Mesendoderm (in vitro differentiated cells): Measurements from ENCODE around the gene CRNKL1.
A peak's percentile ranks its signal among the peaks of the same experiment; 100 is the strongest.

Experiments
- DNase-seq: peaks from one replicate; pipeline ENCODE4 v3.0.0; 2013
- H2AK5ac ChIP-seq: 2 replicates; pipeline ENCODE4 v1.6.1; 2013; ENCODE audit warnings: low read length, inconsistent platforms
- H2BK120ac ChIP-seq: 2 replicates; pipeline ENCODE4 v1.6.1; 2013; ENCODE audit warnings: low read depth, mild to moderate bottlenecking, low read length, moderate library complexity, mixed read lengths
- H2BK15ac ChIP-seq: replicated peaks from 2 replicates; pipeline ENCODE4 v1.6.1; 2013; ENCODE audit warnings: low read depth, mild to moderate bottlenecking, moderate library complexity
- H2BK5ac ChIP-seq: 2 replicates; pipeline ENCODE4 v1.6.1; 2013; ENCODE audit warnings: low read length, inconsistent platforms
- H3K18ac ChIP-seq: 2 replicates; pipeline ENCODE4 v1.6.1; 2013; ENCODE audit warnings: mild to moderate bottlenecking, low read length, mixed read lengths
- H3K23ac ChIP-seq: one replicate; pipeline ENCODE4 v1.6.1; 2013; ENCODE audit warnings: low read length
- H3K27ac ChIP-seq: 2 replicates; pipeline ENCODE4 v1.5.1; 2013; ENCODE audit warnings: low read depth, mild to moderate bottlenecking, inconsistent platforms, low read length, moderate library complexity
- H3K27me3 ChIP-seq: 2 replicates; pipeline ENCODE4 v1.6.1; 2013; ENCODE audit warnings: low read length, control low read depth, mild to moderate bottlenecking, inconsistent platforms; ENCODE audit not compliant: insufficient read depth, poor library complexity
- H3K36me3 ChIP-seq: 2 replicates; pipeline ENCODE4 v1.6.1; 2013; ENCODE audit warnings: low read length, inconsistent platforms; ENCODE audit not compliant: control insufficient read depth, insufficient read depth
- H3K4ac ChIP-seq: one replicate; pipeline ENCODE4 v1.6.1; 2013; ENCODE audit warnings: low read depth, mild to moderate bottlenecking, low read length, moderate library complexity
- H3K4me1 ChIP-seq: 2 replicates; pipeline ENCODE4 v1.6.1; 2013; ENCODE audit warnings: low read depth, low read length, inconsistent platforms; ENCODE audit not compliant: control insufficient read depth
- H3K4me2 ChIP-seq: 2 replicates; pipeline ENCODE4 v1.6.1; 2013; ENCODE audit warnings: low read length
- H3K4me3 ChIP-seq: 2 replicates; pipeline ENCODE4 v1.5.1; 2013; ENCODE audit warnings: mild to moderate bottlenecking, low read length
- H3K56ac ChIP-seq: one replicate; pipeline ENCODE4 v1.6.1; 2013; ENCODE audit warnings: low read length
- H3K79me1 ChIP-seq: 2 replicates; pipeline ENCODE4 v1.6.1; 2013; ENCODE audit warnings: low read length, inconsistent platforms
- H3K79me2 ChIP-seq: 2 replicates; pipeline ENCODE4 v1.6.1; 2013; ENCODE audit warnings: mild to moderate bottlenecking, low read length; ENCODE audit not compliant: control insufficient read depth, insufficient read depth
- H3K9ac ChIP-seq: 2 replicates; pipeline ENCODE4 v1.6.1; 2013; ENCODE audit warnings: low read length, inconsistent platforms
- H4K5ac ChIP-seq: one replicate; pipeline ENCODE4 v1.6.1; 2013; ENCODE audit warnings: low read length
- H4K8ac ChIP-seq: one replicate; pipeline ENCODE4 v1.6.1; 2013; ENCODE audit warnings: low read depth, mild to moderate bottlenecking, control low read depth, low read length, moderate library complexity
- WGBS: extraction: QIAGEN DNeasy Blood & Tissue Kit; methylation state at CpG from one replicate; pipeline ENCODE4 v1.1.7; 2013; ENCODE audit warnings: low lambda C conversion rate, missing lambda C conversion rate; ENCODE audit not compliant: insufficient coverage; ENCODE audit errors: extremely low coverage; 5-methylcytosine and 5-hydroxymethylcytosine counted together

CRNKL1 gene

GRCh38 chr20:20020908-20021307 lies 31.4 kb downstream of the CRNKL1 start:
- no peak overlapping the region for H2BK120ac ChIP-seq
- peaks cover 25% of the 10 kb centered on the region for H3K79me1 ChIP-seq
- no peak overlapping the region for H3K4ac ChIP-seq
- H3K4me2 ChIP-seq = no peak overlapping the region
- H2BK5ac ChIP-seq = no peak overlapping the region
- H2AK5ac ChIP-seq = no peak overlapping the region
- no peaks in the 10 kb centered on the region for H3K4me1 ChIP-seq
- H2BK15ac ChIP-seq = no peak overlapping the region
- no peak overlapping the region for H4K5ac ChIP-seq
- H3K36me3 ChIP-seq = no peaks in the 10 kb centered on the region
- no peaks in the 10 kb centered on the region for H3K27me3 ChIP-seq
- H3K79me2 ChIP-seq = peaks cover 49% of the 10 kb centered on the region
- no peak overlapping the region for H3K23ac ChIP-seq
- H3K18ac ChIP-seq = no peak overlapping the region
- H3K27ac ChIP-seq = no peak overlapping the region
- no peak overlapping the region for H3K4me3 ChIP-seq
- WGBS = no CpG with 5 or more reads among the region's 11 CpGs
- no peak for DNase-seq
- no peak overlapping the region for H4K8ac ChIP-seq
- no peak overlapping the region for H3K56ac ChIP-seq
- no peak overlapping the region for H3K9ac ChIP-seq

DNA sequence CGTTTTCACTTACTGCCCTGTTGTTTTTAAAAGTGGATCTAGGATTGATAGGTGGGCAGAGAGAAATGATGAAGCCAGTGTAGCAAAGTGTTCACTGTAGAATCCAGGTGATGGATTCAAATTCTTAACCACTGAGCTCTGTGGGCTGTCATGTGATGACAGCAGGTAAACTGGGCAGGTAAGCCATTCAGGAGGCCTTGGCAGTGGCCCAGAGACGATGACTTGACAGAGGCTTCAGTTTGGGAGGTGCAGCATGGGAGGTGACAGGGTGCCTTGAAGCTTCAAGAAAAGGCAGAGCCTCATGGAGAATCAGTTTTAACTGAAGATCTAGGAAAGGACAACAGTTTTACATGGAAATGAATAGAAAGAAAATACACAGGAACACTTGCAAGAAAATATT lies 33.1 kb downstream of the CRNKL1 start:
- no CpG with 5 or more reads among the region's 2 CpGs for WGBS
- Histone ChIP-seq H3K79me1 (peaks cover 21% of the 10 kb centered on the region), H3K4ac (no peak overlapping the region), H4K8ac (no peak overlapping the region), H3K36me3 (no peaks in the 10 kb centered on the region), H3K18ac (no peak overlapping the region), H2BK120ac (no peak overlapping the region), H3K79me2 (peaks cover 47% of the 10 kb centered on the region), H2BK15ac (no peak overlapping the region), H3K23ac (no peak overlapping the region), H3K4me1 (no peaks in the 10 kb centered on the region), H2AK5ac (no peak overlapping the region), H3K4me3 (no peak overlapping the region), H3K4me2 (no peak overlapping the region), H3K56ac (no peak overlapping the region), H3K9ac (no peak overlapping the region), H3K27ac (no peak overlapping the region), H3K27me3 (no peaks in the 10 kb centered on the region), H4K5ac (no peak overlapping the region), H2BK5ac (no peak overlapping the region)
- no peak for DNase-seq

GRCh38 chr20:20018366-20018765 lies 33.9 kb downstream of the CRNKL1 start:
- no peaks in the 10 kb centered on the region for H3K36me3 ChIP-seq
- no peak overlapping the region for H2BK5ac ChIP-seq
- no peak overlapping the region for H2BK15ac ChIP-seq
- no peaks in the 10 kb centered on the region for H3K4me1 ChIP-seq
- no peak for DNase-seq
- no peak overlapping the region for H3K27ac ChIP-seq
- H4K5ac ChIP-seq = no peak overlapping the region
- no peak overlapping the region for H3K4ac ChIP-seq
- peak overlapping the region; percentile 87 for H3K9ac ChIP-seq
- no peak overlapping the region for H4K8ac ChIP-seq
- no CpG with 5 or more reads among the region's 8 CpGs for WGBS
- H3K79me2 ChIP-seq = peaks cover 45% of the 10 kb centered on the region
- no peaks in the 10 kb centered on the region for H3K27me3 ChIP-seq
- H3K4me2 ChIP-seq = peak overlapping the region; percentile 65
- no peak overlapping the region for H3K4me3 ChIP-seq
- peaks cover 21% of the 10 kb centered on the region for H3K79me1 ChIP-seq
- H3K56ac ChIP-seq = peak overlapping the region; percentile 19
- H2BK120ac ChIP-seq = no peak overlapping the region
- H2AK5ac ChIP-seq = no peak overlapping the region
- no peak overlapping the region for H3K18ac ChIP-seq
- H3K23ac ChIP-seq = no peak overlapping the region

GRCh38 chr20:20017844-20018185 lies 34.5 kb downstream of the CRNKL1 start:
- Histone ChIP-seq H3K18ac (no peak overlapping the region), H3K36me3 (no peaks in the 10 kb centered on the region), H2BK5ac (no peak overlapping the region), H2BK15ac (no peak overlapping the region), H3K4me3 (peak overlapping the region; percentile 72), H3K4me1 (no peaks in the 10 kb centered on the region), H3K9ac (peak overlapping the region; percentile 87), H3K4ac (no peak overlapping the region), H3K4me2 (peak overlapping the region; percentile 65), H3K23ac (no peak overlapping the region), H4K8ac (no peak overlapping the region), H4K5ac (no peak overlapping the region), H3K27me3 (no peaks in the 10 kb centered on the region), H3K79me2 (peaks cover 43% of the 10 kb centered on the region), H2BK120ac (no peak overlapping the region), H3K79me1 (peaks cover 21% of the 10 kb centered on the region), H3K27ac (no peak overlapping the region), H3K56ac (peak overlapping the region; percentile 94), H2AK5ac (no peak overlapping the region)
- no CpG with 5 or more reads among the region's 17 CpGs for WGBS
- DNase-seq = peak; percentile 37

- Histone ChIP-seq H3K4me1 (no peaks in the 10 kb centered on the region), H3K27me3 (no peaks in the 10 kb centered on the region), H3K23ac (peak within 1 kb of the TSS; percentile 98), H3K36me3 (no peaks in the 10 kb centered on the region), H3K4me3 (peak within 1 kb of the TSS; percentile 72), H3K79me2 (peaks cover 40% of the 10 kb centered on the region), H3K9ac (peak within 1 kb of the TSS; percentile 87), H4K5ac (no peak within 1 kb of the TSS), H2BK5ac (no peak within 1 kb of the TSS), H4K8ac (no peak within 1 kb of the TSS), H3K4me2 (peak within 1 kb of the TSS; percentile 65), H3K56ac (peak within 1 kb of the TSS; percentile 94), H3K18ac (peak within 1 kb of the TSS; percentile 44), H2BK120ac (no peak within 1 kb of the TSS), H3K79me1 (peaks cover 19% of the 10 kb centered on the region), H3K4ac (no peak within 1 kb of the TSS), H3K27ac (peak within 1 kb of the TSS; percentile 20), H2BK15ac (no peak within 1 kb of the TSS), H2AK5ac (no peak within 1 kb of the TSS)
- WGBS = no CpG with 5 or more reads among the region's 81 CpGs
- peak; percentile 98 for DNase-seq
Observed at GRCh38 chr20:20017001-20017843, 35.0 kb downstream of the CRNKL1 start, which contains the start of gene NAA20. Gene NAA20, plus strand, starts transcription at chr20:20017362. Its CDS starts 35 bp downstream, at chr20:20017397.
